Measurements from ENCODE around the gene SLC25A22. TPM values are rescaled to one million over a fixed set of nuclear protein-coding genes. Genes with fewer than 3 reads are reported as not detected.

Gene SLC25A22
- total RNA-seq, 1 donor from 2014 or later, result 2.6 TPM

GRCh38 chr11:825366-826226, 27.5 kb upstream of the SLC25A22 start:
- ATAC-seq (no peak), DNase-seq (ENCODE audit: missing footprints) (no peak)
- intact Hi-C loops (cut with DNase I), result no loop called here

GRCh38 chr11:824942-825341, 26.9 kb upstream of the SLC25A22 start:
- ATAC-seq (no peak), DNase-seq (ENCODE audit: missing footprints) (no peak)
- intact Hi-C loops (cut with DNase I), result no loop called here

GRCh38 chr11:824292-824880, 26.3 kb upstream of the SLC25A22 start:
- intact Hi-C loops (cut with DNase I), result no loop called here
- peak; percentile 54 for DNase-seq (ENCODE audit: missing footprints)
- ATAC-seq, result no peak

GRCh38 chr11:823441-824291, 25.6 kb upstream of the SLC25A22 start:
- intact Hi-C loops (cut with DNase I), result no loop called here
- DNase-seq (ENCODE audit: missing footprints) (peak; percentile 63), ATAC-seq (no peak)

GRCh38 chr11:821512-822371, 23.7 kb upstream of the SLC25A22 start:
- intact Hi-C loops (cut with DNase I), result no loop called here
- DNase-seq (ENCODE audit: missing footprints), result peak; percentile 86
- no peak for ATAC-seq

- peak; percentile 62 for ATAC-seq
- intact Hi-C loops (cut with DNase I), result no loop called here
- peak; percentile 90 for DNase-seq (ENCODE audit: missing footprints)
These were observed 22.8 kb upstream of the SLC25A22 start for GRCh38 chr11:820655-821511.

- DNase-seq (ENCODE audit: missing footprints), result peak; percentile 95
- intact Hi-C loops (cut with DNase I), result no loop called here
- peak; percentile 61 for ATAC-seq
These were observed 22.0 kb upstream of the SLC25A22 start for GRCh38 chr11:819943-820649.

GRCh38 chr11:819129-819931, 21.2 kb upstream of the SLC25A22 start:
- intact Hi-C loops (cut with DNase I), result no loop called here
- DNase-seq (ENCODE audit: missing footprints), result peak; percentile 98
- ATAC-seq, result peak; percentile 83

- peak; percentile 75 for DNase-seq (ENCODE audit: missing footprints)
- intact Hi-C loops (cut with DNase I), result no loop called here
- no peak for ATAC-seq
These were observed 20.5 kb upstream of the SLC25A22 start, which contains the start of gene PNPLA2 for GRCh38 chr11:818396-819128. Gene PNPLA2 (plus strand): TSS chr11:818914. CDS start chr11:819719, 805 bp downstream.

- DNase-seq (ENCODE audit: missing footprints), result no peak
- no peak for ATAC-seq
- intact Hi-C loops (cut with DNase I), result no loop called here
These were observed 18.3 kb upstream of the SLC25A22 start for GRCh38 chr11:816433-816779.

GRCh38 chr11:815675-816432, 17.8 kb upstream of the SLC25A22 start:
- intact Hi-C loops (cut with DNase I), result no loop called here
- no peak for ATAC-seq
- no peak for DNase-seq (ENCODE audit: missing footprints)

GRCh38 chr11:813456-814096, 15.5 kb upstream of the SLC25A22 start:
- ATAC-seq, result no peak
- intact Hi-C loops (cut with DNase I), result no loop called here
- DNase-seq (ENCODE audit: missing footprints), result no peak

GRCh38 chr11:813072-813455, 15.0 kb upstream of the SLC25A22 start:
- DNase-seq (ENCODE audit: missing footprints) (no peak), ATAC-seq (no peak)
- intact Hi-C loops (cut with DNase I), result no loop called here

GRCh38 chr11:812390-812789, 14.3 kb upstream of the SLC25A22 start:
- intact Hi-C loops (cut with DNase I), result no loop called here
- no peak for DNase-seq (ENCODE audit: missing footprints)
- ATAC-seq, result no peak
